Naive thymus-derived CD4-positive, alpha-beta T cell (primary cell): ENCODE data around the gene MAFG. TPM values are rescaled to one million over a fixed set of nuclear protein-coding genes. Genes with fewer than 3 reads are reported as not detected.

Experiments used
- ATAC-seq: fragments of 150-1000 bp; cut with Tn5 transposase; 2 replicates; pipeline ENCODE4 v1.10.0; 2021; ENCODE audit warnings: mild to moderate bottlenecking, moderate library complexity
- CTCF ChIA-PET: fragments of 350-600 bp; sonication (Branson Sonifier 250); formaldehyde crosslinking; loops from one replicate; lab custom pipeline; 2021; ENCODE audit warnings: antibody characterized with exemption; lab: Charles Lee
- POLR2A ChIA-PET: fragments of 350-600 bp; sonication (Branson Sonifier 250); formaldehyde crosslinking; loops from one replicate; lab custom pipeline; 2021; ENCODE audit warnings: antibody characterized with exemption, inconsistent platforms; lab: Charles Lee
- DNase-seq, 9 donors: peaks; one replicate each; pipeline versions ENCODE4 v3.0.0 to v3.0.0-alpha.2; 2020 to 2022; ENCODE audit warnings: mixed read lengths in 1 of 9
- H3K27ac ChIP-seq: one replicate; pipeline ENCODE4 v1.7.0; 2013; ENCODE audit warnings: mild to moderate bottlenecking, low read depth, low read length, moderate library complexity
- H3K27me3 ChIP-seq, 2 donors: one replicate each; pipeline ENCODE4 v1.7.0; 2013; ENCODE audit warnings: low read length in 2 of 2, mild to moderate bottlenecking in 2 of 2, moderate library complexity in 2 of 2; ENCODE audit not compliant: control insufficient read depth in 2 of 2, insufficient read depth in 2 of 2
- H3K36me3 ChIP-seq, 3 experiments: 1 replicate in 2 of 3; 2 replicates in 1 of 3; pipeline ENCODE4 v1.7.0; 2013; ENCODE audit warnings: low read length in 3 of 3, mild to moderate bottlenecking in 3 of 3, moderate library complexity in 1 of 3; ENCODE audit not compliant: insufficient read depth in 3 of 3, control insufficient read depth in 2 of 3
- H3K4me1 ChIP-seq, 2 donors: one replicate each; pipeline ENCODE4 v1.7.0; 2013; ENCODE audit warnings: low read length in 2 of 2, mild to moderate bottlenecking in 2 of 2, moderate library complexity in 1 of 2; ENCODE audit not compliant: control insufficient read depth in 2 of 2, insufficient read depth in 2 of 2
- H3K4me3 ChIP-seq: 2 replicates; pipeline ENCODE4 v1.7.0; 2013; ENCODE audit warnings: mild to moderate bottlenecking, low read length
- H3K9me3 ChIP-seq, 3 experiments: 1 replicate in 2 of 3; 2 replicates in 1 of 3; pipeline ENCODE4 v1.7.0; 2013; ENCODE audit warnings: low read length in 3 of 3; ENCODE audit not compliant: control insufficient read depth in 2 of 3
- H3K27ac Mint-ChIP-seq, 9 donors: one replicate each; pipeline ENCODE4 v1.8.0; 2020 to 2022; ENCODE audit warnings: mixed read lengths in 9 of 9, mild to moderate bottlenecking in 8 of 9, moderate library complexity in 5 of 9, inconsistent platforms in 2 of 9
- H3K27me3 Mint-ChIP-seq, 5 donors: one replicate each; pipeline ENCODE4 v1.8.0; 2021 to 2022; ENCODE audit warnings: mixed read lengths in 5 of 5, mild to moderate bottlenecking in 1 of 5
- H3K36me3 Mint-ChIP-seq, 5 donors: one replicate each; pipeline ENCODE4 v1.8.0; 2020 to 2022; ENCODE audit warnings: mixed read lengths in 5 of 5, mild to moderate bottlenecking in 3 of 5, inconsistent platforms in 1 of 5
- H3K4me1 Mint-ChIP-seq, 7 donors: one replicate each; pipeline ENCODE4 v1.8.0; 2020 to 2022; ENCODE audit warnings: mixed read lengths in 7 of 7, mild to moderate bottlenecking in 3 of 7, inconsistent platforms in 1 of 7
- H3K4me3 Mint-ChIP-seq, 10 donors: one replicate each; pipeline ENCODE4 v1.8.0; 2020 to 2022; ENCODE audit warnings: mild to moderate bottlenecking in 10 of 10, mixed read lengths in 10 of 10, moderate library complexity in 6 of 10, inconsistent platforms in 2 of 10
- H3K9me3 Mint-ChIP-seq, 11 donors: one replicate each; pipeline ENCODE4 v1.8.0; 2020 to 2022; ENCODE audit warnings: mixed read lengths in 11 of 11, mild to moderate bottlenecking in 4 of 11, inconsistent platforms in 1 of 11, moderate library complexity in 1 of 11
- intact Hi-C, 2 donors: fragments of 100-400 bp; cut with micrococcal nuclease; formaldehyde crosslinking; loops; one replicate each; pipeline ENCODE4 v1.15.1; 2023
- polyA plus RNA-seq, 2 donors: library from polyadenylated mRNA; unstranded; fragments of 300-500 nt; fragmentation: Illumina TruSeq; gene quantifications; one replicate each; pipeline ENCODE4 v1.2.3, GENCODE V29; 2021
- total RNA-seq, 6 experiments: library from RNA in 5 of 6; stranded (reverse) in 5 of 6; gene quantifications; 1 replicate in 5 of 6; 2 replicates in 1 of 6; pipeline ENCODE4 v1.2.3 and lab custom pipeline; 2021 to 2026

MAFG gene
- total and polyA plus RNA-seq, 7 experiments from 2014 or later, result 2.4 to 28.1 (median 16.0) TPM

GRCh38 chr17:81868674-81869220, 58.8 kb downstream of the MAFG start:
- H3K4me1 Mint-ChIP-seq, result peaks cover 12 to 40% (median 35%) of the 10 kb centered on the region in 7 donors
- H3K27ac ChIP-seq, result peak overlapping the region; percentile 93
- DNase-seq (no peak), ATAC-seq (no peak)
- no peaks in the 10 kb centered on the region for H3K27me3 Mint-ChIP-seq
- CTCF ChIA-PET, result no interaction called here
- H3K27me3 ChIP-seq, result no peaks in the 10 kb centered on the region
- no peaks in the 10 kb centered on the region for H3K9me3 ChIP-seq
- peaks cover 0 to 2% (median 0%) of the 10 kb centered on the region in 11 donors for H3K9me3 Mint-ChIP-seq
- intact Hi-C loops, result loop anchor here in 1 of 2 donors (10.0 kb wide), 2 partner anchors 426 to 1414 kb away; no protein-coding TSS in a partner anchor
- H3K4me3 Mint-ChIP-seq, result peak overlapping the region in 6 of 10 donors; percentile 11 to 64 (median 33)
- no peak overlapping the region for H3K4me3 ChIP-seq
- H3K27ac Mint-ChIP-seq, result peak overlapping the region in 5 of 9 donors; percentile 9 to 63 (median 48)
- POLR2A ChIA-PET, result interaction anchor here (1.3 to 4.5 kb wide), 5 partner anchors 7 to 156 kb away, joined by 4 to 62 read pairs (median 15); partner anchors contain the start of genes MAFG and P4HB
- H3K4me1 ChIP-seq, result peaks cover 25% of the 10 kb centered on the region in 2 donors
- peaks cover 8 to 25% (median 12%) of the 10 kb centered on the region in 3 experiments for H3K36me3 ChIP-seq
- H3K36me3 Mint-ChIP-seq, result peaks cover 0 to 14% (median 0%) of the 10 kb centered on the region in 5 donors

Other genes starting within 250 kb of the MAFG start
- 10 to 100 TPM; 12.0 to 30.6 (median 30.1) TPM for gene ARL16, start 243.9 kb downstream of the MAFG start, total RNA-seq
- 10 to 100 TPM; 33.6 to 35.3 TPM for gene ARL16, start 243.9 kb downstream of the MAFG start, polyA plus RNA-seq
- gene HGS, start 243.7 kb downstream of the MAFG start, total RNA-seq, result 100 to 1,000 TPM; 108 to 174 (median 153) TPM
- 10 to 100 TPM; 19.8 to 40.3 TPM for gene HGS, start 243.7 kb downstream of the MAFG start, polyA plus RNA-seq
- 10 to 100 TPM; 21.3 to 83.8 (median 26.6) TPM for gene MRPL12, start 224.4 kb downstream of the MAFG start, total RNA-seq
- 10 to 100 TPM; 46.3 to 51.7 TPM for gene MRPL12, start 224.4 kb downstream of the MAFG start, polyA plus RNA-seq
- 10 to 100 TPM in 1 of 5 experiments, 1 to 10 TPM in 4; 4.0 to 27.4 (median 6.2) TPM for gene SLC25A10, start 215.5 kb downstream of the MAFG start, total RNA-seq
- gene SLC25A10, start 215.5 kb downstream of the MAFG start, polyA plus RNA-seq, result 1 to 10 TPM; 3.4 to 5.2 TPM
- not detected for gene GCGR, start 123.6 kb downstream of the MAFG start, total RNA-seq
- gene GCGR, start 123.6 kb downstream of the MAFG start, polyA plus RNA-seq, result not detected
- 10 to 100 TPM; 41.1 to 65.3 (median 53.1) TPM for gene MCRIP1, start 94.4 kb downstream of the MAFG start, total RNA-seq
- gene MCRIP1, start 94.4 kb downstream of the MAFG start, polyA plus RNA-seq, result 10 to 100 TPM; 44.5 to 59.0 TPM
- not detected for gene PPP1R27, start 92.7 kb downstream of the MAFG start, total RNA-seq
- under 1 TPM in 1 of 2 donors, not detected in 1; 0.13 TPM for gene PPP1R27, start 92.7 kb downstream of the MAFG start, polyA plus RNA-seq
- 100 to 1,000 TPM; 188 to 568 (median 304) TPM for gene P4HB, start 67.2 kb downstream of the MAFG start, total RNA-seq
- gene P4HB, start 67.2 kb downstream of the MAFG start, polyA plus RNA-seq, result 100 to 1,000 TPM; 161 to 224 TPM
- gene ARHGDIA, start 56.4 kb downstream of the MAFG start, total RNA-seq, result 100 to 1,000 TPM; 308 to 671 (median 465) TPM
- 100 to 1,000 TPM in 1 of 2 donors, 10 to 100 TPM in 1; 66.5 to 140 TPM for gene ARHGDIA, start 56.4 kb downstream of the MAFG start, polyA plus RNA-seq
- gene ALYREF, start 36.1 kb downstream of the MAFG start, total RNA-seq, result 100 to 1,000 TPM in 1 of 5 experiments, 10 to 100 TPM in 4; 38.3 to 159 (median 83.2) TPM
- 10 to 100 TPM; 28.5 to 31.5 TPM for gene ALYREF, start 36.1 kb downstream of the MAFG start, polyA plus RNA-seq
- 100 to 1,000 TPM in 1 of 5 experiments, 10 to 100 TPM in 4; 30.8 to 106 (median 40.5) TPM for gene ANAPC11, start 36.0 kb downstream of the MAFG start, total RNA-seq
- 100 to 1,000 TPM; 245 to 278 TPM for gene ANAPC11, start 36.0 kb downstream of the MAFG start, polyA plus RNA-seq
- gene NPB, start 25.5 kb downstream of the MAFG start, total RNA-seq, result under 1 TPM in 4 of 5 experiments, not detected in 1; 0.29 to 0.59 (median 0.54) TPM
- under 1 TPM in 1 of 2 donors, not detected in 1; 0.20 TPM for gene NPB, start 25.5 kb downstream of the MAFG start, polyA plus RNA-seq
- 10 to 100 TPM; 17.5 to 43.6 (median 35.2) TPM for gene PCYT2, start 16.3 kb downstream of the MAFG start, total RNA-seq
- 10 to 100 TPM; 22.4 to 27.0 TPM for gene PCYT2, start 16.3 kb downstream of the MAFG start, polyA plus RNA-seq
- gene SIRT7, start 9.6 kb downstream of the MAFG start, total RNA-seq, result 10 to 100 TPM; 56.0 to 81.4 (median 69.7) TPM
- gene SIRT7, start 9.6 kb downstream of the MAFG start, polyA plus RNA-seq, result 10 to 100 TPM; 21.6 to 38.7 TPM
- 10 to 100 TPM in 1 of 5 experiments, 1 to 10 TPM in 4; 1.8 to 31.1 (median 2.3) TPM for gene PYCR1, start 9.6 kb upstream of the MAFG start, total RNA-seq
- 1 to 10 TPM; 4.2 to 4.5 TPM for gene PYCR1, start 9.6 kb upstream of the MAFG start, polyA plus RNA-seq
- not detected for gene MYADML2, start 19.5 kb upstream of the MAFG start, total RNA-seq
- not detected for gene MYADML2, start 19.5 kb upstream of the MAFG start, polyA plus RNA-seq
- gene NOTUM, start 33.5 kb upstream of the MAFG start, total RNA-seq, result under 1 TPM in 1 of 5 experiments, not detected in 4; 0.82 TPM
- under 1 TPM in 1 of 2 donors, not detected in 1; 0.35 TPM for gene NOTUM, start 33.5 kb upstream of the MAFG start, polyA plus RNA-seq
- gene ASPSCR1, start 49.9 kb upstream of the MAFG start, total RNA-seq, result 10 to 100 TPM; 36.4 to 46.7 (median 46.0) TPM
- gene ASPSCR1, start 49.9 kb upstream of the MAFG start, polyA plus RNA-seq, result 10 to 100 TPM; 24.2 to 36.6 TPM
- 10 to 100 TPM; 25.5 to 71.8 (median 31.8) TPM for gene CENPX, start 95.1 kb upstream of the MAFG start, total RNA-seq
- 10 to 100 TPM; 62.3 to 72.7 TPM for gene CENPX, start 95.1 kb upstream of the MAFG start, polyA plus RNA-seq
- gene LRRC45, start 95.6 kb upstream of the MAFG start, total RNA-seq, result 10 to 100 TPM in 4 of 5 experiments, 1 to 10 TPM in 1; 9.2 to 39.1 (median 15.0) TPM
- gene LRRC45, start 95.6 kb upstream of the MAFG start, polyA plus RNA-seq, result 1 to 10 TPM; 4.1 to 6.3 TPM
- gene RAC3, start 103.9 kb upstream of the MAFG start, total RNA-seq, result 1 to 10 TPM; 1.3 to 8.5 (median 2.1) TPM
- not detected for gene RAC3, start 103.9 kb upstream of the MAFG start, polyA plus RNA-seq
- 100 to 1,000 TPM in 1 of 5 experiments, 10 to 100 TPM in 4; 63.0 to 130 (median 83.6) TPM for gene DCXR, start 110.0 kb upstream of the MAFG start, total RNA-seq
- gene DCXR, start 110.0 kb upstream of the MAFG start, polyA plus RNA-seq, result 100 to 1,000 TPM; 164 to 228 TPM
- 10 to 100 TPM; 25.0 to 45.5 (median 31.5) TPM for gene RFNG, start 124.1 kb upstream of the MAFG start, total RNA-seq
- gene RFNG, start 124.1 kb upstream of the MAFG start, polyA plus RNA-seq, result 1 to 10 TPM; 4.2 to 6.7 TPM
- gene GPS1, start 124.2 kb upstream of the MAFG start, total RNA-seq, result 10 to 100 TPM; 68.3 to 88.1 (median 71.7) TPM
- gene GPS1, start 124.2 kb upstream of the MAFG start, polyA plus RNA-seq, result 100 to 1,000 TPM; 105 to 124 TPM
- gene DUS1L, start 138.1 kb upstream of the MAFG start, total RNA-seq, result 100 to 1,000 TPM; 127 to 157 (median 147) TPM
- 100 to 1,000 TPM in 1 of 2 donors, 10 to 100 TPM in 1; 52.9 to 110 TPM for gene DUS1L, start 138.1 kb upstream of the MAFG start, polyA plus RNA-seq
- gene FASN, start 170.5 kb upstream of the MAFG start, total RNA-seq, result 100 to 1,000 TPM in 2 of 5 experiments, 10 to 100 TPM in 3; 24.3 to 168 (median 59.0) TPM
- 1 to 10 TPM in 1 of 2 donors, under 1 TPM in 1; 0.96 to 1.5 TPM for gene FASN, start 170.5 kb upstream of the MAFG start, polyA plus RNA-seq